ENCODE results near the gene PNMA8C. TPM values are rescaled to one million over a fixed set of nuclear protein-coding genes. Genes with fewer than 3 reads are reported as not detected.

The PNMA8C gene
- total RNA-seq, 1 donor from 2014 or later: not detected

DNA sequence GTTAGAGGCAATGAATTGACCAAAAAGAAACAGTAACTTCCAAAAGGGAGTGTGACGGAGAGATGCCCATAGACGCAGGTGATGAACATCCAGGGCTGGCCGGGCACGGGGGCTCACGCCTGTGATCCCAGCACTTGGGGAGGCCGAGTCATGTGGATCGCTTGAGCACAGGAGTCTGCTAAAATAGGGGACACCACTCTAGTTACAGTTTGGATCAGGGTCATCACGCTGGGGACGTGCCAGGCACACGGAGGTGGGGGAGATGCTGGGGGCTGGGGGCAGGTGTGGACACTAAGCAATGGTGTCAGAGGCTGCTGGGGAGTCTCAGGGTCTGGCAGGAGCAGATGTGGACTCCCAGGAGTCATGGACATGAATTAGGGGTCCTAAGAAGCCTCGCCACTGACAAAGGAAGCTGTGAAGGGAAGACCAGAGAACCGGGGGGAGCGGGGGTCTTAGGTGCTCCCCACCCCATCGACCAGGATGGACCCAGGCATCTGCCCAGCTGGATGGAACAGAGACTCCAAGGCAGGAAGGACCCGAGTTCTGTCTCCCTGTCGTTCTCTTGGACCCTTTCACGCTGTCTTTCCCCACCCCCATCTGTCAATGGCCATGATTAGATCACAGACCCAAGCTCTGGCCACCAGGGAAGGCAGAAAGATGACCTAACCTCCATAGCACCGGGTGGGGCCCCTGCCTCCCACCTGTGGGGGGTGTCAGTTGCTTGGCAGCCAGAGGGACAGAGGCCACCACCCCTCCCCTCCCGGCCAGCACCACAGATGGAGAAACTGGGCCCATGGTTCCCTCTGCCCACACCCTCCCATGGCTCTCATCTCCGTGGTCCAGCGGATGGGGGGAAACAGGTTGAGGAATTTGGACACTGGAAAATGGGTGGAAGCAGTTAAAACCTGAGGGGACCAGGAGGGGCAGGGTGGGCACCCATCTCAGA, 35.0 kb downstream of the PNMA8C start:
- DNase-seq (ENCODE audit: low spot score) (no peak), ATAC-seq (no peak)
- intact Hi-C loops (cut with DNase I): no loop called here

DNA sequence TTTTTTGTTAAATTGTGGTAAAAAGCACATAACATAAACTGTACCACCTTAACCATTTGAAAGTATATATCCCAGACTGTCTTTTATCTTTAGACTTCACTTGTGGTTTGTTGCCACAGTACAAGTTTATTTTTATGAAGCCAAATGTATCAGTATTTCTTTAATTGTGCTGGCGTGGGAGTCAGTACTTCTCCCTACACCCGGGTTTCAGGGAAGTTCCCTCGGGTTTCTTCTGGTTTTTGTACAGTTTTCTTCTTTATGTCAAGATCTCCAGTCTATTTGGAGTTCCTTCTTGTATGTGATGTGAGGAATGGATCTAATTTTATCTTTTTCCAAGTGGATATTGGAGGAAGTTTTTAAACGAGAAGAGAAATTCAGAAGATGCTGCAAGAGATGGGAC, 35.9 kb downstream of the PNMA8C start:
- DNase-seq (ENCODE audit: low spot score): no peak
- intact Hi-C loops (cut with DNase I): no loop called here
- ATAC-seq: no peak

GRCh38 chr19:46392252-46392801, 36.4 kb downstream of the PNMA8C start:
- intact Hi-C loops (cut with DNase I): no loop called here
- peak; percentile 11 for ATAC-seq
- DNase-seq (ENCODE audit: low spot score): no peak

DNA sequence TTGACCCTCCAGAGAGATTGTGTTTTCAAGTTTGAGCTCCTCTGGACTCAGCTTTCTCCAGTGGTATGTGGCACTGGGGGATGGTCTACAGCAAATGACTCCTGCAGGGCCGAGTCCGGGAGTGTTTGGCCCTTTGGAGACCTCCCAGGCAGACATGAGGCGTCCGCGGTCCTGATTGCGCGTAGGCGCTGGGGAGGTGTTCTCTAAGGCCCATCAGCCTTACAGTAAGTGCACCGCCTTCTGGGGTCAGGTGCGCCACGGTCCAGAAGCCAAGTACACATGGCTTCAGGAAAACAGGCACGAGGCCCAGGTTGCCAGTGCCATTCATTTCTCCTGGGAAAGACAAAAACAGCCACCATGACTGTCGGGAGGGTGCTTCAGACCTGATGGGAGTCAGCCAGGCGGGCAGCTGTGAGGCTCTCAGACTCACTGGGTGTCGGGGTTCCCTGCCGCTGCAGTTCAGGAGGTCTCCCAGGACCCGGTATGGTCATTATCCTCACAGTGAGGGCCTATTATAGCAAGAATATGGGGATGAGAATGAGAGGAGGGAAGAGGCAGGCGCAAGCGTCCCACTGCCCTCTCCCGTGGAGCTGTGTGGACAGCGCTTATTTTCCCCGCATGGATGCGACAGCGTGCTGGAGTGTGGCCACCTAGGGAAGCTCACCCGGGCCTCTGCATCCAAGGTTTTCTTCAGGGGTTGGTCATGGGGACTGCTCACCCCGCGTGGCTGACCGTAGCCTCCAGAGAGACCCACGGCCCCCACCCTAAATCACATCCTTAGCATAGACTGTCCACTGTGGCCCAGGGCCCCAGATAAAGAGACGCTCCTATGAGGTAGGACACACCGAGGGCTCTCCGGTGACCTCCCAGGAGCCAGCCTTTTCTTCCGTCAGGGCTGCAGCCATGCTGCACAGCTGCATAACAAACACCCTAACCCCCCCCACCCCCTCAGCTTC, 37.2 kb downstream of the PNMA8C start:
- intact Hi-C loops (cut with DNase I): no loop called here
- DNase-seq (ENCODE audit: low spot score) (no peak), ATAC-seq (no peak)

- intact Hi-C loops (cut with DNase I): no loop called here
- DNase-seq (ENCODE audit: low spot score) (no peak), ATAC-seq (peak; percentile 61)
Observed at GRCh38 chr19:46390866-46391265, 37.9 kb downstream of the PNMA8C start.

GRCh38 chr19:46390121-46390858, 38.4 kb downstream of the PNMA8C start:
- intact Hi-C loops (cut with DNase I): no loop called here
- DNase-seq (ENCODE audit: low spot score) (no peak), ATAC-seq (peak; percentile 10)

- no peak for ATAC-seq
- DNase-seq (ENCODE audit: low spot score): peak; percentile 52
- intact Hi-C loops (cut with DNase I): no loop called here
Observed at GRCh38 chr19:46388311-46389095, 40.2 kb downstream of the PNMA8C start.

DNA sequence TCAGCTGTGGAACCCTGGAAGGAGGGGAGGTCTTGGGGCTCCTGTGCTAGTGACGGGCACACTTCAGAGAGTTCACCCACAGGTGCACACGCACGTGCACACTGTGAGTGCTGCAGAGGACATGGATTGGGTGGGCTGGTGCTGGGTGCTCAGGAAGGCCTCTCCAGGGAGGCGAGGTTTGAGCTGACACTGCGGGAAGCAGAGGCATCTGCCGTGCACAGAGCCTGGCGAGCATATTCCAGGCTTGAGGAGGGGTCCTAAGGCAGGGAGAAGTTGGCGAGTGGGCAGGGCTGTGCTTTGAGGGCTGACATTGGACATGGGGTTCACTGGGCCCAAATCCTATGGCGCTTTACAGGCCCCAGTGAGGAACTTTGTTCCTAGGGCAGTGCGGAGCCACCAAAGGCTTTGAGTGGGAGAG, 41.0 kb downstream of the PNMA8C start:
- intact Hi-C loops (cut with DNase I): no loop called here
- ATAC-seq (no peak), DNase-seq (ENCODE audit: low spot score) (no peak)

DNA sequence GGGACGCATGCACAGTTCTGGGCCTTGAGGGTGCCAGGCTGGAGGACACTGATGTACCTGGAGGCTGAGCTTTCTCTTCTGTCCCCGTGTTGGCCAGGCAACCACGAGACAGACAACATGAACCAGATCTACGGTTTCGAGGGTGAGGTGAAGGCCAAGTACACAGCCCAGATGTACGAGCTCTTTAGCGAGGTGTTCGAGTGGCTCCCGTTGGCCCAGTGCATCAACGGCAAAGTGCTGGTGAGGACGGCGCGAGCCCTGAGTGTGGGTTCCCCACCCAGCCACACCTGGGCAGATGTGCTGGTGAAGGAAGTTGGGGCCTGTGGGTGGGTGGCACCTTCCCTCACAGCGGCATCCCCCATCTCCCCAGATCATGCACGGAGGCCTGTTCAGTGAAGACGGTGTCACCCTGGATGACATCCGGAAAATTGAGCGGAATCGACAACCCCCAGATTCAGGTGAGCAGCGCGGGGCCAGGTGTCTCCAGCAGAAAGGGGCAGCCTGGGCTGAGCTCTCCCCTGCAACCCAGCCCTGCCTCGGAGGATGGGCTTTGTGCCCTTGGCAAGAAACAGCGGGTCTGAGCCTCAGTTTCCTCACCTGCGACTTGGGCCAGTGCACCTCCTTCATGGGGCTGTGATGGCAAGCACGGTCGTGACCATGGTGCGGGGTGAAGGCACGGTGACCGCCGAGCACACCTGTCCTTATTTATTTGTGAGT, 41.6 kb downstream of the PNMA8C start:
- DNase-seq (ENCODE audit: low spot score): peak; percentile 57
- intact Hi-C loops (cut with DNase I): no loop called here
- no peak for ATAC-seq

GRCh38 chr19:46386151-46386550, 42.6 kb downstream of the PNMA8C start:
- DNase-seq (ENCODE audit: low spot score) (peak; percentile 42), ATAC-seq (no peak)
- intact Hi-C loops (cut with DNase I): no loop called here

GRCh38 chr19:46385636-46386035, 43.1 kb downstream of the PNMA8C start:
- no peak for DNase-seq (ENCODE audit: low spot score)
- intact Hi-C loops (cut with DNase I): no loop called here
- no peak for ATAC-seq

DNA sequence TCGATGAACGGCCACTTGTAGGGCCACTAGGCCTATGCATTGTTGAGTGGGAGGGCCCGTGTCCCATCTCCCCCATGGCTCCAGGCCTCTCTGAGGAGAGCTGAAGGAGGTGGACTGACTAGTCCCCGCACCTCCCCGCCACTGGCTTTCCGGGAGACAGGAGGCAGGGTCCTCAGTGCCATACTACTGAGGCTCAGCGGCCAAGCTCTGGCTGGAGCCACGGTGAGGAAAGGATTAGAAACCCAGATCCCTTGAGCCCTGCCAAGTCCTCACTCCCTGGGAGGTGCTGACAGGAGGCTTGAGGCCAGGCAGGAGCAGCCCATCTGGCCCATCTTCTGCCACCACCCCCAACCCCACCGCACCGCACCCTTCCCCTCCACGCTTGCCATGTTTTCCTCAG, 44.3 kb downstream of the PNMA8C start:
- intact Hi-C loops (cut with DNase I): no loop called here
- DNase-seq (ENCODE audit: low spot score) (peak; percentile 47), ATAC-seq (no peak)

GRCh38 chr19:46383846-46384245, 44.9 kb downstream of the PNMA8C start:
- intact Hi-C loops (cut with DNase I): no loop called here
- DNase-seq (ENCODE audit: low spot score): peak; percentile 42
- no peak for ATAC-seq

DNA sequence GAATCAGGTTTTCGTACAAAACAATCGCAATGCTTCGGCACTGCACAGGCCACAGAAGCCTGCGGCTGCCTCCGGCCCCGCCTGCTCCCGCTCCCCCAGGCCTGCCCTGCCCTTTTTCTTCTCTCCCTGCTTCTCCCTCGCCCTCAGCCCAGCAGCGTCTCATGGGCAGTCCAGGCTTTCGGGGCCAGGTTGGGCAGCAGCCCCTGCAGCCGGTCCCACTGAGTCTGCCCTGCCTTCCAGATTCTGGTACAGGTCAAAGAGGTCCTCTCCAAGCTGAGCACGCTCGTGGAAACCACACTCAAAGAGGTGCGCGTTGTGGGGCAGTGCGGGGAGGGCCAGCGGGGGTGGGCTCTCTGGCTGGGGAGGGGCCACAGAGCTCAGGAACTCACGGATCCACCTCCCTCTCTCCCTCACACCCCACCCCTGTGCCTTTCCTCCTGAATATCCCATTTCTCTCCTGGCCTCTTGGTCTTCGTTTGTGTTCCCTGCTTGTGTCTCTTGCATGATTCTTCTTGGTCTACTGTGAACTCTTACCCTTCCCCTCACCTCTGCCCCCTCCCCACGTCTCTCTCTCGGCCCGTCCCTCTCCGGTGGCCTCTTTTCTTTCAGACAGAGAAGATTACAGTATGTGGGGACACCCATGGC, 45.4 kb downstream of the PNMA8C start:
- intact Hi-C loops (cut with DNase I): no loop called here
- ATAC-seq: no peak
- DNase-seq (ENCODE audit: low spot score): peak; percentile 48

DNA sequence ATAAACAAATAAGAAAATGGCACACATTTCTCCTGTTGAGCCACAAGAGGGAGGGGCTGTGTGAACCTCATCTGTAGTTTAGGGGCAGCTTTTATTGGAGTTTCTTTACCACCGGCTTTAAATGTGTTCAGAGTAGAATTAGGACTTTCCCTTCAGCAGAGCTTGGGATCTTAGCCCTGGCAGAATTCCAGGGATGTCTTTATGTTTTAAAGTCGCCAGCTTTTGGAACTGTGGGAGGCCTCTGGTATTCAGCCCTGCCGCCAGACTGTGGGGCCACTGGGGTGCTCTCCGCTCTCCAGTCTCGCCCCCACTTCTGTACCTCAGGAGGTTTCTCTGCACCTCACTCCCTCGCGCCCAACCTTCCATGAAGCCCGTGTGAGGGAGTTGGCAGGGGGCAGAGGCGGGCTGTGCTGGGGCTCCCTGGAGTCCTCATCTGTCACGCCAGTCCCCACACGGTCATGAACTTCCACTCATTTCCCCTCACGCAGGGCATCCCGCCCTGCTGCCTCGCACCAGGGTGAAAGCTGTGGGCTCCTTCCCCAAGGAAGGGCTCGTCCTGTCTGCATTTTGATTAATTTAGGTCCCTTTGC, 46.9 kb downstream of the PNMA8C start:
- no peak for ATAC-seq
- DNase-seq (ENCODE audit: low spot score): no peak
- intact Hi-C loops (cut with DNase I): no loop called here

DNA sequence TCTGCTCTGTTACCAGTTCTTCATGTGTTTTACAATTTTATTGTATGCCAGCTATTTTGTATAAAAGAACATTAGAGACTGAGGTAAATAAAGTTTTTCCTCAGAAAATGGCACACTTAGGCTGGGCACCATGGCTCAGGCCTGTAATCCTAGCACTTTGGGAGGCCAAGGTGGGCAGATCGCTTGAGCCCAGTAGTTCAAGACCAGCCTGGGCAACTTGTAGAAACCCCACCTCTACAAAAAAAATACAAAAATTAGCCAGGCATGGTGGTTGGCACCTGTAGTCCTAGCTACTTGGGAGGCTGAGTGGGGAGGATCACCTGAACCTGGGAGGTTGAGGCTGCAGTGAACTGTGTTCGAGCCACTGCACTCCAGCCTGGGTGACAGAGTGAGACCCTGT, 47.4 kb downstream of the PNMA8C start:
- DNase-seq (ENCODE audit: low spot score): no peak

GRCh38 chr19:46380690-46381089, 48.0 kb downstream of the PNMA8C start:
- ATAC-seq: no peak
- intact Hi-C loops (cut with DNase I): no loop called here
- no peak for DNase-seq (ENCODE audit: low spot score)

More for the DNA sequence above, 47.4 kb downstream of the PNMA8C start:
- intact Hi-C loops (cut with DNase I): no loop called here
- ATAC-seq: no peak

All from sciatic nerve (tissue), 2 donors.